NCI-H69 (cell line): ENCODE measurements around the gene YPEL3.

Experiments
- DNase-seq: peaks from one replicate; lab custom pipeline; 2025; lab: John Stamatoyannopoulos, UW

The YPEL3 gene

DNA sequence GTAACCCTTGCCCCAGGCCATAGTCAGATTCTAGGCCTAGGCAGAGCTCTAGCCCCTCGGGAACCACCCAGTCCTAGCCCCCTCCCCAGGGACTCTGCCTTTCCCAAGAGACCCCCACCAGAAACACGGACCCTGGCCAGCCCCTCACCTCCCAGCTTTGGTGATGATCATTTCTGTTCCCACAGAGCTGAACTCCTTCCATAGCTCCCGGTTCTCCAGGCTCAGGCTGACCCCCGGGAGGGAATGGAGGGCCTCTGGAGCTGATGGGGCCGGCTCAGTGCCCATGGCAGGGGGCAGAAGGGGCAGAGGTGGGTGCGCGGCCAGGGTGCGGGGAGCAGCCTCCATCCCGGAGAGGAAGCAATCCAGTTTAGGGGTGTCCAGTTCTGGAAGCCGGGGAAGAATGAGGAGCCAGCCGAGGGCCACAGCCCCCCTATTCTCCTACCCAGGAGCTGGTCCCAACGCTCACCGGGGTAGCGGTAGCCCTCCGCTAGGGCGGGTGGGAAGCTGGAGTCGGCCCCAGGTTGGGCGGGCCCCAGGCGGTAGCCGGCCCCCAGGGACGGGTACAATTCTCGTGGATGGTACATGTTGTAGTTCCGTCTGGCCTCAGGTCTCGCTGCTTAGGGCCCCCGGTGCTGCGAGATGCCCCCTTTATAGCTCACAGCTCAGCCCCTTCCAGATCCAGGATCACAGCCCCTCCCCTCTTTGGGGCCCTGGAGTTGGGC, 5.2 kb downstream of the YPEL3 start:
- DNase-seq = no peak

DNA sequence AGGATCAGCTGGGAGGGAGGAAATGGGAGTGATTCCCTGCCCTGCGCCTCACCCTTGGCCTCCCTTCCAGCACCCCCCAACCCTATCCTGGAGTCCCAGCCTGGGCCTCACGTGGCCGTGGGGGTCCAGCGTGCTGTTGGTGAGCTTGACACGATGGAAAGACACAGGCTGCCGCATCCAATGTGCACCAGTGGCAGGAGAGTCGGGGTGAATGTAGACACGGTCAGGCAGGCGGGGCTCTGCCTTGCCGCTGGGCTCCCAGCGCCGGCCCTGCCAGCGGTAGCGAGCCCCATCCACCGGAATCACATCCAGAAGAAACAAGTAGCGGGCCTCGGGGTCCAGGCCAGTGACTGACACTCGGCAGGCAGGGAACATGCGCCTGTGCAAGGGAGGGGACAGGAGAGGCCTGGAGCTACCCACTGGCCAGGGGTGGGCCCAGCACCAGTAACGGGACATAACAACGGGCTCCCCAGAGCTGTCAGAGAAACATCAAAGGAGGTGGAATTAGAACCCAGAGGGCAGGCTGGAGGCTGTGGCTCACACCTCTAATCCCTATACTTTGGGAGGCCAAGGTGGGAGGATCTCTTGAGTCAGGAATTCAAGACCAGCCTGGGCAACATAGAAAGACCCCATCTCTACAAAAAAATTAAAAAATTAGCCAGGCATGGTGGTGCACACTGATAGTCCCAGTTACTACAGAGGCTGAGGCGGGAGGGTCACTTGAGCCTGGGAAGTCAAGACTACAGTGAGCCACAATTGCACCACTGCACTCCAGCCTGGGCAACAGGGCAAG, 7.0 kb downstream of the YPEL3 start:
- no peak for DNase-seq

- DNase-seq = no peak
Observed at GRCh38 chr16:30088237-30088831, 7.7 kb downstream of the YPEL3 start.

DNA sequence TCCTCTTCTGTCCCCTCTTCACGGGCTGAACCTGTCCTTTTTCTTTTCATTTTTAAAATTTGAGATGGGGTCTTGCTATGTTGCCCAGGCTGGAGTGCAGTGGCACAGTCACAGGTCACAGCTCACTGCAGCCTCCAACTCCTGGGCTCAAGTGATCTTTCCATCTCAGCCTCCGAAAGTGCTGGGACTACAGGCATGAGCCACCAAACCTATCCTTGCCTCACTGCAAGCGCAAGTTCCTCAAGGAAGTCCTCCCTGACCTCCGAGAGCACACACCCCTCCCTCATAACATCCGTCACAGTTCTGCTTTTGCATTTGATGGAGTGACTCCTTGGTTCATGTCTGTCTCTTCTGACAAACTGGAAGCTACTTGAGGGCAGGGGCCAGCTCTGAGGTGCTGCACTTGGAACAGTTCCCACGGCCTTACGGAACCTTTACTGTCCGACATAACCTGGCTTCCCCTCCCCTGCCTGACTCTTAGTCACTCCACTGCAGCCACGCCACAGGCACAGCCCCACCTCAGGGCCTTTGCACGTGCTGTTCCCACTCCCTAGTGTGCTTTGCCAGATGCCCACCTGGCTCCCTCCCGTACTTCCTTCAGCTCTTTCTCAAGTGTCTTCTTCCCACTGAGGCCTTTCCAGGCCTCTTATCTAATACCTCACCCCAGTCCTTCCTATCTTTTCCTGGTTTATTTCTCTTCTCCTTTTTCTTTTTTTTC, 8.7 kb downstream of the YPEL3 start:
- no peak for DNase-seq

GRCh38 chr16:30086291-30087140, 9.5 kb downstream of the YPEL3 start:
- no peak for DNase-seq

DNA sequence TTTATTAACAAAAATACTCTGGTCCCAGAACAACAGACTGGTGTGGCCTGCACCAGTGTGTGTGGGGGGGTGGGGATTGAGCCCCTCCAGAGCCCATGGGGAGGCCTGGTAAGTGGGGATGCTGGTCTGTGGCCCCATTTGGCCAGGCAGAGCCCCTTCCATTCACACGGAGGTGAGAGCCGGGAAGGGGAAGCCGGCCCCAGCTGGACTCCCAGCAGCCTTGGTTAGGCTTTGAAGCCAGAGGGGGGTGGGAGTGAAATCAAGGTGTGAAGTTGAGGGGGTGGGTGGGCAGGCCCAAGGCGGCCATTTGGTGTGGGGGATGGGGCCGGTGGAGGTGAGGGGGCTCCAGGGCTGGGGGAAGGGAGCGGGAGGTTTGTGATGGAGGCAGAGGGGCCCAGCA, 10.2 kb downstream of the YPEL3 start:
- no peak for DNase-seq

DNA sequence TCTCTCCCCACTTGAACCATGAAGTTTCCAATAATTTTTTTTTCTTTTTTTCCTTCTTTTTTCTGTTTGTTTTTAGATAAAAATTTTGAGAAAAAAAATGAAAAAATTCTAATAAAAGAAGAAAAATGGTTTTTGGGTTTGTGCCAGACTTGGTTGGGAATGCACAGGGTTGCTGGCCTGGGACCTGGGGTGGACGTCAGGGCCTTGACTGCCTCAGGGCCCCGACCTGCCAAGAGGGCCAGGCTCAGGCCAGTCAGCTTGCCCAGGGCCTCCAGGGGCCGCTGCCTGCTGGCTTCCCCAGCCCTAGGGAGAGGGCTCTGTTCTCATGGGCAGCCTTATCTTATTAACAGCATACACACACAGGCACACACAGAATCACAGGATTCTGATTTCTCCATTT, 10.8 kb downstream of the YPEL3 start:
- DNase-seq = no peak

- DNase-seq = no peak
Observed at GRCh38 chr16:30084816-30085159, 11.2 kb downstream of the YPEL3 start.

DNA sequence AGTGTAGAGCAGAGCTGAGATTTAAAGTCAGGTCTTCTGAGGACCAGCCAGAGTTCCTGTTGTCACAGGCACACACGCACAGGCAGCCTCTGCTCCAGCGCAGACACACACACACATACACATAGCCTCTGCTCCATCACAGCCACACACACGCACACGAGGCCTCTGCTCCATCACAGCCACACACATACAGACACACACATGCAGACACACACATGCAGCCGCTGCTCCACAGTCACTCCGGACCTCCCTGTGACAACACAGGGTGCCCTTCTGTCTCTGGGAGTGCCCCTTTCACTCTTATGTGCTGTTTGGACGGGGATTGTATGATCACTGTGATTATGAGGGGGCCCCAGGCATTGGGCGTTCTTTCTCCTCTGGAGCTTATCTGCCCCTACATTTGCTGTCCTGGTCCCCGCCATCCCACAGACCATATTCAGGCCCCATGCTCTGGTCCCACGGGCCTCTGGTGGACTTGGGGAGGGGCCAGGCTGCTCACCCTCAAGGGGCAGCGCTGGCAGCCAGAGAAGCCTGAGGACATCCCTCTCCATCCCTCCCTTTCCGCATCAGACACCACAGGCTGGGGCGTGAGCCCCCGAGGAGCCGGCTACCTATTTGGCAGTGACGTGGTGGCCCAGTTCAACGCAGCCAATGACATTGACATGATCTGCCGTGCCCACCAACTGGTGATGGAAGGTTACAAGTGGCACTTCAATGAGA, 11.8 kb downstream of the YPEL3 start:
- DNase-seq = no peak

- DNase-seq = no peak
Observed at GRCh38 chr16:30083216-30084055, 12.6 kb downstream of the YPEL3 start.

DNA sequence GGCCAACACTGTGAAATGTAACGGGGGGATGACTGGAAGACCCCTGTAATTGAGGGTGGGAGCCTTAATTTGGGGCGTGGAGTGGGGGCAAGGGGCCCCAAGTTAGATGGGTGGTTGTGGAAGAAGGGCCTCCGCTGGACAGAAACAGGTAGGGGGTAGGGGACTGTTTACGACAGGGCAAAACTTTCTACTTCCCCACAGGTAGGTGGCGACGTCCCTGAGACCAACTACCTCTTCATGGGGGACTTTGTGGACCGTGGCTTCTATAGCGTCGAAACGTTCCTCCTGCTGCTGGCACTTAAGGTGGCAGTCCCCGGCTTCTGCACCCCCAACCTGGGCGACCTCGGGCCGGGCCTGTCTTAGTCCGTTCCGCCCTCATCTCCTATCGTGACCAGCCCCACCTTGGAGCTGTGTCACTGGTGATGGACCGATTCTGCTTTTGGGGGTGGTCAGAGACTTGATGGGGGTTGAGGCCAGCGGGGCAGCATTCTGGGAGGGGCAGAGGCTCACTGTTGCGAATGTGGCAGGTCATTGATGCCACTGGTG, 13.4 kb downstream of the YPEL3 start:
- no peak for DNase-seq

DNA sequence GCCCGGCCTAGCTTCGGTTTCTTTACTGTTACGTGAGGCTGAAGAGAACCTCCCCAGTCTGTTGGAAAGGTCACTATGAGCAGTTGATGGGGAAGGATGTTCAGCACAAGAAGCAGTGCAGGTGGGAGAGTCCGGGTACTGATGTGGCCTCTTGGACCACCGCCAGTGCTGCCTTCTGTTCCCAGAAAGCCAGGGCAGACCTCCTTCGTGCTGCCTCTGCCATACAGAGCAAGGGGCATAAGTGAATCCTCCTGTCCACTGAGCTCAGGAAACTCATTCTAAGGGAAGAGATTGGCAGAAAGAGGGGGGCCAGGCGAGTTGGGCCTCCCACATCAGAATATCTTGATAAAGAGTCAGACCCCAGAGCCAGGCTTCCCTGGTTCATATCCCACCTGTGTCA, 16.5 kb downstream of the YPEL3 start:
- DNase-seq = no peak

GRCh38 chr16:30078744-30079143, 17.3 kb downstream of the YPEL3 start:
- DNase-seq = no peak

DNA sequence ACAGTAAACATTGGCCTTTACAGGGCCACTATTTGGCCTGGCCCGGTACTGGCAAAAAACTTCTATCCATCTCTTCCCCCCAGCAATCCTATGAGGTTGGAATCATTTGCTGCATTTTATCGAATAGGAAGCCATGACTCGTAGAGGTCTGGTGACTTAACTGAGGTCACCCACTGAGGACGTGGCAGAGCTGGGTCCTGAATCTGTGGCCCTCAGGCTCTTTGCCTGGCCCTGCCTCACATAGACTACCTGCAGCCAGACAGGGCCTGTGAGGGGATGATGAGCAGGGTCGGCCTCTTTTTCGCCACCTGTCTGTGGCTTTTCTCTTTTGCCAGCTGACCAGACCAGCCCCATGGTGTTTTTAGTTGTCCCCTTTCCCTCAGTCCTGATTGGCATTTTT, 18.4 kb downstream of the YPEL3 start:
- no peak for DNase-seq

DNA sequence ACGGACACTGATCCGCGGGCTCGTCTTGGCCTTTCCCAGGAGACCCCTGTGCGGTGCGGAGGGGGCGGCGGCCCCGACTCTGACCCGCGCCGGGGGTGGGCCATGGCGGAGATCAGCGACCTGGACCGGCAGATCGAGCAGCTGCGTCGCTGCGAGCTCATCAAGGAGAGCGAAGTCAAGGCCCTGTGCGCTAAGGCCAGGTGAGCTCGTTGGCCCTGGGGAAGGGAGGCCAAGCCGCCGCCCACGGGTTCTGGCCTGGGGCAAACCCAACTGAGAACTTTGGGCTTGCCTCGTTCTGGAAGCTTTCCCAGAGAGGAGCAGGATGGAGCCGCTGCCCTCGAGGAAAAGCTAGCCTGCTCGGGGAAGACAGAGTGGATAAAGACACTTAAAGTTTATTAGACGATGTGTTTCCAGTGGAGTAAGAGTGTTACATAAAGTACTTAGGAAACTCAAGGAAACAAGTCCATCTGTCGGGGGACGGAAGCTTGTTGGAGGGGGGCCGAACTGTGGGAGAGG, 19.7 kb downstream of the YPEL3 start:
- no peak for DNase-seq

DNA sequence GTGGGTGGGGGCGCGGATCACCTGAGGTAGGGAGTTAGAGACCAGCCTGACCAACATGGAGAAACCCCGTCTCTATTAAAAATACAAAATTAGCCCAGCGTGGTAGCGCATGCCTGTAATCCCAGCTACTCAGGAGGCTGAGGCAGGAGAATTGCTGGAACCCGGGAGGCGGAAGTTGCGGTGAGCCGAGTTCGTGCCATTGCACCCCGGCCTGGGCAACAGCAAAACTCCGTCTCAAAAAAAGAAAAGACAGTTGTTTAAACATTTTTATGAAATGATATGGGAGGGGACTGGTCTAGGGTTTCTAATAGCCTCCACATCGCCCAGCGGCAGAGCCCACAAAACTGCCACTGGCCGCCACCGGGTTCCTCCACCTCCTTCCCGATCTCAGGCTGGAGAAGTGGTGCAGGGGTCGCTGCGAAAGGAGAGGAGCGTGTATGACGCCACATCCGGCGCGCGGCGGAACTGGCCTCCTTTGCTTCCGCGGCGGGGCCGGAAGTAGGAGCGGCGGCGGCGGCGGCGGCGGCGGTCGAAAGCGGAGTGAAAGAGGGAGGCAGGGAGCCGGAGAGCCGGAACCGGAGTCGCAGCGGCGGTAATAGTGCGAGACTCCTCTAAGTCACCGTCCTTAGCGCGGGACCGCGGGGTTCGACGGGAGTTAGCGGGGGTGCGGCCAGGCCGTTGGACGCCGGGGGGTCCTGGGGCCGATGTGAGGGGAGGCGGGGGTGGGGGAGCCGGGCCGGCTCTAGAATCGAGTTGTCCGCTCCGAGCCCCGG, 20.3 kb downstream of the YPEL3 start, which contains the start of gene PPP4C:
PPP4C (plus strand) TSS at position 492 of the 773 bp plus-strand sequence. CDS start 384 bp downstream, outside the sequence.
- peak; percentile 94 for DNase-seq

GRCh38 chr16:30070490-30070889, 25.5 kb downstream of the YPEL3 start:
- DNase-seq = no peak

DNA sequence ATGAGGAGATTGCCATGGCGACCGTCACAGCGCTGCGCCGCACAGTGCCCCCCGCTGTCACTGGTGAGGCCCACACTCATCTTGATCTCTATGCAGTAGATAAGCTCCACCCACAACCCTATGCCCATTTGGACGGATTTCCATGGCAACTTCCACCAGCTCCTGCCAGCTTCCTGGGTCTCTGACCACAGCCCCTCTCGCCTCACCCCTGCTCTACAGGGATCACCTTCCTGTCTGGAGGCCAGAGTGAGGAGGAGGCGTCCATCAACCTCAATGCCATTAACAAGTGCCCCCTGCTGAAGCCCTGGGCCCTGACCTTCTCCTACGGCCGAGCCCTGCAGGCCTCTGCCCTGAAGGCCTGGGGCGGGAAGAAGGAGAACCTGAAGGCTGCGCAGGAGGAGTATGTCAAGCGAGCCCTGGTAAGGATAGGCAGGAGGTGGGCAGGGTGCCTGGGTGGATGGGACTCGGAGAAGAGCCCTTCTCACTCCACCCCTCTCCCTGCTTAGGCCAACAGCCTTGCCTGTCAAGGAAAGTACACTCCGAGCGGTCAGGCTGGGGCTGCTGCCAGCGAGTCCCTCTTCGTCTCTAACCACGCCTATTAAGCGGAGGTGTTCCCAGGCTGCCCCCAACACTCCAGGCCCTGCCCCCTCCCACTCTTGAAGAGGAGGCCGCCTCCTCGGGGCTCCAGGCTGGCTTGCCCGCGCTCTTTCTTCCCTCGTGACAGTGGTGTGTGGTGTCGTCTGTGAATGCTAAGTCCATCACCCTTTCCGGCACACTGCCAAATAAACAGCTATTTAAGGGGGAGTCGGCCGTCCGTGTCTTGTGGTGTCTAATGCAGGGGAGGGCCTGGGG, 26.2 kb downstream of the YPEL3 start:
- DNase-seq = no peak
